Esophagus (tissue), 2 donors: ENCODE measurements around the gene RNF208. TPM values are rescaled to one million over a fixed set of nuclear protein-coding genes. Genes with fewer than 3 reads are reported as not detected.

ENCODE experiments used
- H3K27ac ChIP-seq, 2 donors: one replicate each; pipeline ENCODE4 v1.5.1; 2013; ENCODE audit warnings: low read depth in 2 of 2, mild to moderate bottlenecking in 2 of 2, inconsistent platforms in 1 of 2, low read length in 1 of 2, moderate library complexity in 1 of 2
- H3K27me3 ChIP-seq, 2 donors: one replicate each; pipeline ENCODE4 v1.6.1; 2013; ENCODE audit warnings: low read length in 2 of 2, control low read depth in 1 of 2, mild to moderate bottlenecking in 1 of 2; ENCODE audit not compliant: insufficient read depth in 2 of 2, control insufficient read depth in 1 of 2
- H3K36me3 ChIP-seq, 2 donors: one replicate each; pipeline ENCODE4 v1.6.1; 2013; ENCODE audit warnings: low read length in 1 of 2; ENCODE audit not compliant: control insufficient read depth in 2 of 2, insufficient read depth in 2 of 2
- H3K4me1 ChIP-seq, 2 donors: one replicate each; pipeline ENCODE4 v1.6.1; 2013; ENCODE audit warnings: low read length in 1 of 2; ENCODE audit not compliant: control insufficient read depth in 2 of 2, insufficient read depth in 2 of 2
- H3K4me3 ChIP-seq, 2 donors: one replicate each; pipeline ENCODE4 v1.5.1; 2013; ENCODE audit warnings: low read length in 2 of 2, mild to moderate bottlenecking in 2 of 2, low read depth in 1 of 2, moderate library complexity in 1 of 2
- H3K9me3 ChIP-seq, 2 donors: one replicate each; pipeline ENCODE4 v1.6.1; 2013; ENCODE audit warnings: mild to moderate bottlenecking in 2 of 2, low read depth in 1 of 2, low read length in 1 of 2, moderate library complexity in 1 of 2; ENCODE audit not compliant: control insufficient read depth in 2 of 2, insufficient read depth in 1 of 2
- WGBS, 2 donors: extraction: QIAGEN DNeasy Blood & Tissue Kit; methylation state at CpG; one replicate each; pipeline ENCODE4 v1.1.7; 2013; 5-methylcytosine and 5-hydroxymethylcytosine counted together
- polyA plus RNA-seq, 2 donors: library from polyadenylated mRNA; stranded (reverse); fragments of 200-250 nt; gene quantifications; one replicate each; pipeline ENCODE4 v1.2.3, GENCODE V29; 2013
- donor health status: healthy with polysubstance abuse.
- donor health status: Bipolar disorder and iron deficiency.

Gene RNF208
- polyA plus RNA-seq, 2 donors = 13.3 to 28.5 TPM

DNA sequence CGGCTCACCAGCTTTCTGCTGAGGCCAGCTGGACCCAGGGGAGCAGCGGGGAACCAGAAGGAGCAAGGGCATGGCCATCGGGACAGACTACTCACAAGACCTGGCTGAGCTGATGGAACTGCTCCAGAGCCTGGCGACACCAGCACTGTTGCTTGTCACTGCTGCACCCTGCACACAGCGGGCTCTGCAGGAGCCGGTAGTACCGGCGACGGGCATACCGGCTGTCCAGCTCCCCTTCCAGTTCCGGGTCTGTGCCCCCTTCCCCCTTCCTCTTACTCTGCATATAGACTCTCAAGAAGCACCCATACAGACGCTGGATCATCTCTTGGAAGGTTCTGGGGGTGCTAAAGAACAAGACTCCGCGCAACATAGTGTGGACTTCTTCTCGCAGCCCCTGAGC lies 34.7 kb downstream of the RNF208 start:
- 79 to 85% methylated on average over 15 of the region's 15 CpGs for WGBS, 2 donors
- Histone ChIP-seq H3K4me1 (peaks cover 20 to 38% of the 10 kb centered on the region in 2 donors), H3K4me3 (peak overlapping the region; percentile 90 to 95), H3K27me3 (no peaks in the 10 kb centered on the region), H3K27ac (no peak overlapping the region), H3K36me3 (peaks cover 15 to 68% of the 10 kb centered on the region in 2 donors), H3K9me3 (no peaks in the 10 kb centered on the region)

DNA sequence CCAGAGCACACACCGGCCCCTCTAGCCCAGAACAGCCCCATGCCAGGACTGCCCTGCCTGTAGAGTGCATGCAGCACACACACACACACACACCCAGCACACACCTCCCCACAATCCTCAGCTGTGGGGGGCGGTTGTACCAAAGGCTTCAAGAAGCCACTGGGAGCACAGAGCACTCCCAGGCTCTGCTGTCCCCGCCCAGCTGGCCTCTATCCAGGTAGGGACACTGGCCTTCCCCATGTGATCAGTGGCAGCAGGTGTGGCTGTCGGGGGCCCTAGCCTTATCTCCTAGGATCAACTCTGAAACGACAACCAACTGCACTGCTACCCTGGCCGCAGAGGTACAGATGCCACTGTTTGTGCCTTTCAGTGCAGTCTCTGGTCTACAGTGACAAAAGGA lies 35.7 kb downstream of the RNF208 start:
- H3K27ac ChIP-seq = no peak overlapping the region
- peaks cover 16 to 65% of the 10 kb centered on the region in 2 donors for H3K36me3 ChIP-seq
- peaks cover 20 to 38% of the 10 kb centered on the region in 2 donors for H3K4me1 ChIP-seq
- no peaks in the 10 kb centered on the region for H3K9me3 ChIP-seq
- 63 to 79% methylated on average over 6 of the region's 6 CpGs for WGBS, 2 donors
- no peak overlapping the region for H3K4me3 ChIP-seq
- no peaks in the 10 kb centered on the region for H3K27me3 ChIP-seq

DNA sequence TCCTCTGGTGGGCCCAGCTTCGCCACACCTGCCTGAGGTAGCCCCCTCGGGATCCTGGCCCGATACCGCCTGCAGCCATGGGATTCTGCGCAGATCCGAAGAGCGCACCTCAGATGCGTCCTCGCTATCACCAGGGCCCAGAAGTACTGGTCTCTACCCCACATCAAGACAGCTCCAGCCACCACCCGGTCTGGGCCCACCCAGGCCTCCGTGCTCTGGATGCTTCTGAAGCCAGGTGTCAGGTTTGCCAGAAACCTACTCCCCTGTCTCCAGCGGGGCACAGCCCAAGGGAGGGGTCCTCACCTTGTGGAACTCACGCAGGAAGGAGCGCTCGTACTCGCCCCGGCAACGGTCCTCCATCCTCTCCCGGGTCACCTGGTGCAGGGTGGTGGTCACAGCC lies 36.1 kb downstream of the RNF208 start:
- Histone ChIP-seq H3K4me3 (no peak overlapping the region), H3K4me1 (peaks cover 20 to 34% of the 10 kb centered on the region in 2 donors), H3K9me3 (no peaks in the 10 kb centered on the region), H3K36me3 (peaks cover 16 to 64% of the 10 kb centered on the region in 2 donors), H3K27ac (no peak overlapping the region), H3K27me3 (no peaks in the 10 kb centered on the region)
- 93 to 96% methylated on average over 19 of the region's 19 CpGs for WGBS, 2 donors

DNA sequence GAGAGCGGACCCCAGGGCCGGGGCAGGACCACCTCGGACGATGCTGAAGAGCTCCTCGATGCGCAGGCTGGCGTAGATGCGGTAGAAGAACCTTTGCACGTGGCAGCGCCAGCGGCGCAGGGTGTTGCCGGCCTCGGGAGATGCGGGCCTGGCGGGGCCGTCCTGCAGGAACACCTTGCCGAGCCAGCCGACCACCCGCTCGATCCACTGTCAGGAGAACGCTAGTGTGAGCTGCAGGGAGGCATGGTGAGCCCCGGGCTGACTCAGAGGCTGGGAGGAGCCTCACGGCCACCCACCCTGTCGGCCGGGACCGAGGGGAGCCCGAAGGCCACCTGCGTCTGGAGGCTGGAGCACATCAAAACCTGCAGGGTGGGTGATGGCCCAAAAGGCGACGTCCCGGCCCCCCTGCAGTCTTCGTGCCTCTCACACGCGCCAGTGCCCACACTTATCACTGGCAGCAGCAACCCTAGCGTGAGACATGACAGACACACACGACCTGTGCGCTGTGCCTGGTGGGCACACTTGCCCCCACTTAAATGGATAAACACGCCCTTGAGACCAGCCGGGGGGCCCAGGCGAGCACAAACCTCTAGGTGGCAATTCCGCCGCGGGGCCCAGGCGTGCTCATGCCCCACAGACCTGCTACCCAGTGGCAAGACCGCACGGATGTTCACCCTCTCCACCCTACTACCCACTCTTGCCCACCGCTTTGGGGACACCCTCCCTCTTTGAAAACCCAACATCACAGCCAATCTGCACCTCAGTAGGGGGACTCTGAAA lies 37.0 kb downstream of the RNF208 start:
- Histone ChIP-seq H3K27me3 (no peaks in the 10 kb centered on the region), H3K9me3 (no peaks in the 10 kb centered on the region), H3K27ac (no peak overlapping the region), H3K36me3 (peaks cover 13 to 66% of the 10 kb centered on the region in 2 donors), H3K4me3 (no peak overlapping the region), H3K4me1 (peaks cover 20 to 28% of the 10 kb centered on the region in 2 donors)
- WGBS, 2 donors = 92 to 95% methylated on average over 48 of the region's 48 CpGs

DNA sequence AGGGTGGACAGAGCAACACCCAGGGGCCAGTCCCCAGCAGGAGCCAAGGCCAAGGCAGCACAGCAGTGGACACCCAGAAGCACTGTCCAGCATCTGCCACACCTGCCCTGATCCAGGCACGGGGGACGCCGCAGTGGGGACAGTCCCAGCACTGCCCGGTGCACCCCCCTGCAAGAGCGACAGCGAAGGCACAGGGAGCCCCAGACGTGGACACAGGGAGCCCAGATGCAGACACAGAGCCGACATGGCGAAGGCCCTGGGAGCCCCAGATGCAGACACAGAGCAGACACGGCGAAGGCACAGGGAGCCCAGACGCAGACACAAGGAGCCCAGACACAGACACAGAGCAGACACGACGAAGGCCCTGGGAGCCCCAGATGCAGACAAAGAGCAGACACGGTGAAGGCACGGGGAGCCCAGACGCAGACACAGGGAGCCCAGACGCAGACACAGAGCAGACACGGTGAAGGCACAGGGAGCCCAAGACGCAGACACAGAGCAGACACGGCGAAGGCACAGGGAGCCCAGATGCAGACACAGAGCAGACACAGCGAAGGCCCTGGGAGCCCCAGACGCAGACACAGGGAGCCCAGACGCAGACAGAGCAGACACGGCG lies 38.0 kb downstream of the RNF208 start:
- Histone ChIP-seq H3K27ac (no peak overlapping the region), H3K9me3 (no peaks in the 10 kb centered on the region), H3K36me3 (peaks cover 16 to 71% of the 10 kb centered on the region in 2 donors), H3K4me3 (no peak overlapping the region), H3K4me1 (peaks cover 13 to 19% of the 10 kb centered on the region in 2 donors), H3K27me3 (no peaks in the 10 kb centered on the region)
- WGBS, 2 donors = 94 to 95% methylated on average over 27 of the region's 27 CpGs

DNA sequence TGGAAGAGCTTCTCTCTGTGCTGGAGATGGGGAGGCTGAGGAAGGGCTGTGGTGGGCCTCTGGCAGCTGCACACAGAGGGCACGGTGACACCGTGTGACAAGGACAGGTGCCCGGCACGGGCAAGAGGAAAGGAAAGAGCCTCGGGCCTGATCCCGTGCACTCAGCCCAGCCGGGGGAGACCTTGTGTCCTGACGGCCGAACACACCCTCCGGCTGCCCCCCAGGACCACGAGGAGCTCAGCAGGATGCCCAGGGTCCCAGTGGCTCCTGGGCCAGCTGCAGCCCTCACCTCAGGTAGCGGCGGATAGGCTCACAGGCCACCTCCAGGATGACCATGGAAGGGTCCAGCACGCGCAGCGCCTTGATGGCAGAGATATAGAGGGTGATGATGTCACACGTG lies 39.2 kb downstream of the RNF208 start:
- Histone ChIP-seq H3K27me3 (no peaks in the 10 kb centered on the region), H3K36me3 (peaks cover 16 to 84% of the 10 kb centered on the region in 2 donors)
- 90 to 96% methylated on average over 17 of the region's 17 CpGs for WGBS, 2 donors

DNA sequence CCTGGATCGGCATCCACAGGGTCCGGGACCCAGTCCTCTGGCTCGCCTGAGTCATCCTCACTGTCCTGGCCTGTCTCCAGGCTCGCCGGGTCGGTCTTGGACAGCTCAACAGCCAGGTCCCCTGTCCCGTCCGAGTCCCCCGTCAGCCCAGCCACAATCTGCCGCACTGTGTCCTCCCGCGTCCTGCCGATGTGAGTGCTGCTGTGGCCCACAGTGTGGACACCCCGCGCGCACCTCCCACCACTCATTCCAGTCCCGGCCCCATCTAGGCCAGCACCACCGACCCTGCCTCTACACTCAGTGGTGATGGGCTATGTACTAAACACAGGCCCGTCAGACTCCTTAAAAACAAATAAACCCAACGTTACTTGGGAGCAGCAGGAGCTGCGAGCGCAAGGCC lies 40.4 kb downstream of the RNF208 start:
- WGBS, 2 donors = 92 to 95% methylated on average over 22 of the region's 22 CpGs
- Histone ChIP-seq H3K4me1 (peaks cover 5 to 9% of the 10 kb centered on the region in 2 donors), H3K27me3 (no peaks in the 10 kb centered on the region), H3K27ac (no peak overlapping the region), H3K36me3 (peaks cover 16 to 80% of the 10 kb centered on the region in 2 donors), H3K9me3 (no peaks in the 10 kb centered on the region), H3K4me3 (no peak overlapping the region)

More for the DNA sequence above, 39.2 kb downstream of the RNF208 start:
- H3K27ac ChIP-seq = no peak overlapping the region
- no peak overlapping the region for H3K4me3 ChIP-seq
- no peaks in the 10 kb centered on the region for H3K9me3 ChIP-seq
- peaks cover 13 to 19% of the 10 kb centered on the region in 2 donors for H3K4me1 ChIP-seq

DNA sequence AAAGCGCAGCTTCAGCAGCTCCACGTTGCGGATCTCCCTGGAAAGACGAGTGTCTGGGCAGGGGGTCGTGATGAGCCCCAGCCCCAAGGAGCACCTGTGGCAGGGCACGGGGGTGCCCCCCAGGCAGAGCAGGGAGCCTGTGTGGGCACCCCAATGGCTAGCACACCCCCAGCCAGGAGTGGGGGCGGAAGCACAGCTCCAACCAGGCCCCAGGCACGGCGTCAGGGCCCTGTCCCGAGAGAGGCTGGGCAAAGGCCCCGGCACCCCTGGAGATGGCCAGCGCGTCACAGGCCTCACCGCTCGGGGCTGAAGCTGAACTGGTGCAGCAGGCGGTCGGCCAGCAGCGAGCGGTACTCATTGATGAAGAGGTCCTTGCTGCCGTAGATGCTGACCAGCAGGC lies 41.5 kb downstream of the RNF208 start:
- Histone ChIP-seq H3K9me3 (no peaks in the 10 kb centered on the region), H3K4me1 (peaks cover 0 to under 1% of the 10 kb centered on the region in 2 donors), H3K27ac (no peak overlapping the region), H3K27me3 (no peaks in the 10 kb centered on the region), H3K36me3 (peaks cover 16 to 71% of the 10 kb centered on the region in 2 donors), H3K4me3 (no peak overlapping the region)
- 92 to 96% methylated on average over 20 of the region's 20 CpGs for WGBS, 2 donors

DNA sequence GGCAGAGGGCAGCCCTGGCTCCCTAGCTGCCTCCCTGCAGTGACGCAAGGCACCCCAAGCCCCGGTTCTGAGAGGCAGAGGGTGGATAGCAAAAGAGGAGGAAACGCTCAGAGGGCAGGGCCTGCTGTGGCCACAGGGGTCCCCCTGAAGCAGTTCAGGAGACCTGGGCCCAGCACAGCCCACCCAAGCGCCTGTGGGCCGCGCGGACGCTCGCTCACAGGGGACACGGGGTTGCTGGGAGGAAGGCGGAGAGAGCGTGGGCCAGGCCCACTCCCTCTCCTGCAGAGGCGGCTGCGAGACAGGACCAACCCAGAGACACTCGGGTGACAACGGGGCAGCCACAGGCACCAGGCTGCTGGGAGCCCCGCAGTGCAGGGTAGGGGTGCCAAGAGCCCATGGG lies 42.3 kb downstream of the RNF208 start:
- Histone ChIP-seq H3K9me3 (no peaks in the 10 kb centered on the region), H3K4me1 (peaks cover 3 to 7% of the 10 kb centered on the region in 2 donors), H3K36me3 (peaks cover 16 to 64% of the 10 kb centered on the region in 2 donors), H3K4me3 (no peak overlapping the region), H3K27me3 (no peaks in the 10 kb centered on the region), H3K27ac (no peak overlapping the region)
- WGBS, 2 donors = 92 to 98% methylated on average over 12 to 17 of the region's 17 CpGs
